A549 (cell line): ENCODE data around the gene ASMTL. TPM values are rescaled to one million over a fixed set of nuclear protein-coding genes. Genes with fewer than 3 reads are reported as not detected.
"Not testable (repeated sequence)": the region's sequence is repeated elsewhere in the genome, so short reads cannot be mapped to it uniquely, and the experiment has no call there.

Source experiments
- ATAC-seq, 2 experiments: fragments of 200-7000 bp in 1 of 2; fragments of >200 bp in 1 of 2; cut with Nextera tagmentation in 1 of 2; cut with Tn5 transposase in 1 of 2; 3 replicates each; pipeline versions ENCODE4 v1.8.0 to v1.9.1; 2018 to 2020; ENCODE audit warnings: mild to moderate bottlenecking in 1 of 2, moderate library complexity in 1 of 2
- CTCF ChIA-PET: fragments of 300-600 bp; sonication (Branson Sonifier 250); formaldehyde crosslinking; extraction: SDS; loops from one replicate; lab custom pipeline; 2021; ENCODE audit warnings: antibody characterized with exemption, inconsistent platforms; lab: Yijun Ruan, JAX
- POLR2A ChIA-PET: fragments of 350-600 bp; formaldehyde crosslinking; extraction: SDS; loops from one replicate; lab custom pipeline; 2021; ENCODE audit warnings: antibody characterized with exemption, inconsistent platforms; lab: Yijun Ruan, JAX
- DNase-seq, 2 experiments: peaks; one replicate each; pipeline versions ENCODE4 v3.0.0 to v3.0.0-alpha.2; 2011 to 2016; ENCODE audit warnings: low read depth in 1 of 2, low spot score in 1 of 2
- FAIRE-seq: peaks from 2 replicates; lab custom pipeline; 2011; peaks lifted over from hg19 to GRCh38; lab: Jason Lieb, UNC
- H3K27ac ChIP-seq, 2 experiments: fragments of >200 bp; sonication (Bioruptor Twin); formaldehyde crosslinking; 3 replicates each; pipeline ENCODE4 v1.5.1; 2016 to 2017
- H3K4me1 ChIP-seq: fragments of >200 bp; sonication (Bioruptor Twin); formaldehyde crosslinking; 3 replicates; pipeline ENCODE4 v1.6.1; 2016
- H3K4me2 ChIP-seq: fragments of >200 bp; sonication (Bioruptor Twin); formaldehyde crosslinking; 3 replicates; pipeline ENCODE4 v1.6.1; 2016
- H3K4me3 ChIP-seq: fragments of >200 bp; sonication (Bioruptor Twin); formaldehyde crosslinking; 3 replicates; pipeline ENCODE4 v1.5.1; 2016
- H3K9me3 ChIP-seq: fragments of >200 bp; sonication (Bioruptor Twin); formaldehyde crosslinking; 3 replicates; pipeline ENCODE4 v1.6.1; 2016
- CBX8 ChIP-seq: fragments of 200-600 bp; sonication (generic); IDR thresholded peaks from 2 replicates; pipeline ENCODE4 v1.6.1; 2016
- CTCF ChIP-seq: fragments of >200 bp; sonication (Bioruptor Twin); formaldehyde crosslinking; IDR thresholded peaks from 3 replicates; pipeline ENCODE4 v1.5.1; 2016
- EHF ChIP-seq: fragments of 250-450 bp; sonication (Bioruptor Pico); IDR thresholded peaks from 2 replicates; pipeline ENCODE4 v1.5.0; 2020; ENCODE audit warnings: mild to moderate bottlenecking
- EP300 ChIP-seq, 2 experiments: fragments of >200 bp; sonication (Bioruptor Twin); formaldehyde crosslinking; IDR thresholded peaks; 2 replicates in 1 of 2; 3 replicates in 1 of 2; pipeline ENCODE4 v1.6.1; 2016 to 2017
- FOSL2 ChIP-seq, 2 experiments: fragments of 450-650 bp in 1 of 2; fragments of >200 bp in 1 of 2; sonication (Bioruptor Twin) in 1 of 2; formaldehyde crosslinking; IDR thresholded peaks; 2 replicates each; pipeline versions ENCODE4 v1.5.0 to v1.6.1; 2016 to 2020; ENCODE audit warnings: mild to moderate bottlenecking in 1 of 2, moderate library complexity in 1 of 2
- FOXS1 ChIP-seq: fragments of 250-450 bp; sonication (Bioruptor Pico); IDR thresholded peaks from 2 replicates; pipeline ENCODE4 v1.5.0; 2020; ENCODE audit warnings: mild to moderate bottlenecking, moderate library complexity
- GATA3 ChIP-seq: IDR thresholded peaks from 2 replicates; pipeline ENCODE4 v1.6.1; 2012; ENCODE audit warnings: borderline replicate concordance
- HDAC2 ChIP-seq: fragments of 200-600 bp; sonication (generic); IDR thresholded peaks from 2 replicates; pipeline ENCODE4 v1.6.1; 2016
- HEYL ChIP-seq: fragments of 250-450 bp; sonication (Bioruptor Pico); IDR thresholded peaks from 2 replicates; pipeline ENCODE4 v1.8.0; 2021; ENCODE audit warnings: mild to moderate bottlenecking, moderate library complexity
- JUN ChIP-seq, 2 experiments: fragments of >200 bp; sonication (Bioruptor Twin); formaldehyde crosslinking; IDR thresholded peaks; 2 replicates in 1 of 2; 3 replicates in 1 of 2; pipeline ENCODE4 v1.6.1; 2016 to 2017
- MYC ChIP-seq: IDR thresholded peaks from 2 replicates; pipeline ENCODE4 v1.6.1; 2012; ENCODE audit warnings: mild to moderate bottlenecking, inconsistent platforms, low read length, improper control_type of control experiment, borderline replicate concordance
- NPAS2 ChIP-seq: fragments of 250-450 bp; sonication (Bioruptor Pico); IDR thresholded peaks from 2 replicates; pipeline ENCODE4 v1.8.0; 2022; ENCODE audit warnings: mild to moderate bottlenecking, moderate library complexity, borderline replicate concordance
- PHF8 ChIP-seq: fragments of 200-600 bp; sonication (generic); IDR thresholded peaks from 2 replicates; pipeline ENCODE4 v1.6.1; 2016; ENCODE audit warnings: low read depth, mild to moderate bottlenecking, antibody characterized with exemption, moderate library complexity, borderline replicate concordance
- POLR2A ChIP-seq: IDR thresholded peaks from 2 replicates; pipeline ENCODE4 v1.6.1; 2012; ENCODE audit warnings: mild to moderate bottlenecking, low read length
- RNF2 ChIP-seq: fragments of 200-600 bp; sonication (generic); IDR thresholded peaks from 2 replicates; pipeline ENCODE4 v1.6.1; 2016; ENCODE audit warnings: low read depth, mild to moderate bottlenecking, antibody characterized with exemption, moderate library complexity, borderline replicate concordance
- SMC3 ChIP-seq: fragments of >200 bp; sonication (Bioruptor Twin); formaldehyde crosslinking; IDR thresholded peaks from 3 replicates; pipeline ENCODE4 v1.6.1; 2018; ENCODE audit warnings: inconsistent platforms
- TFCP2L1 ChIP-seq: fragments of 250-450 bp; sonication (Bioruptor Pico); IDR thresholded peaks from 2 replicates; pipeline ENCODE4 v1.5.0; 2021; ENCODE audit warnings: mild to moderate bottlenecking
- TP53 ChIP-seq: fragments of 250-450 bp; sonication (Bioruptor Pico); IDR thresholded peaks from 2 replicates; pipeline ENCODE4 v1.5.0; 2021; ENCODE audit warnings: mild to moderate bottlenecking, moderate library complexity
- ZC3H11A ChIP-seq: fragments of 450-650 bp; IDR thresholded peaks from 2 replicates; pipeline ENCODE4 v1.6.1; 2014; ENCODE audit warnings: antibody characterized with exemption, mild to moderate bottlenecking
- ZSCAN20 ChIP-seq: fragments of 250-450 bp; sonication (Bioruptor Pico); IDR thresholded peaks from 2 replicates; pipeline ENCODE4 v1.8.0; 2022; ENCODE audit warnings: mild to moderate bottlenecking, moderate library complexity
- WGBS: methylation state at CpG from one replicate; pipeline ENCODE4 v1.1.6; 2017; ENCODE audit errors: missing lambda C conversion rate; 5-methylcytosine and 5-hydroxymethylcytosine counted together
- polyA plus RNA-seq, 4 experiments: library from polyadenylated mRNA; depleted of rRNA in 3 of 4; stranded (reverse); fragments of >200 nt; fragmentation: RNase III in 1 of 4; extraction: RNeasy Plus Mini Kit Qiagen cat#74134 plus additional on column Dnase treatment in 1 of 4; gene quantifications; 2 replicates in 3 of 4; 3 replicates in 1 of 4; pipeline ENCODE4 v1.2.3, GENCODE V29; 2011 to 2017

Gene ASMTL
- polyA plus RNA-seq, 2 of the 4 experiments (the other 2 are of a cell fraction): 12.3 to 15.4 TPM

- ATAC-seq (peak in 1 of 2 experiments; percentile 76; a peak in 3 of 6 replicates), FAIRE-seq (no peak), DNase-seq (no peak)
- ChIA-PET POLR2A (no interaction called here), CTCF (no interaction called here)
- H3K4me1 ChIP-seq: no peaks in the 10 kb centered on the region
- H3K9me3 ChIP-seq: no peaks in the 10 kb centered on the region
- no peak for TF ChIP-seq TFCP2L1 (CRISPR knock-in tag)
- TF ChIP-seq PHF8: no peak
- no peak for TF ChIP-seq CTCF
- no peak for TF ChIP-seq SMC3
- no peak for TF ChIP-seq MYC
- no peak for TF ChIP-seq CBX8
- H3K27ac ChIP-seq: no peak overlapping the region
- no peak overlapping the region for H3K4me3 ChIP-seq
- H3K4me2 ChIP-seq: no peak overlapping the region
- WGBS: 61% methylated on average over 4 of the region's 4 CpGs
Measured at GRCh38 chrX:1368385-1368698, 84.4 kb downstream of the ASMTL start.

GRCh38 chrX:1366363-1366762 lies 86.3 kb downstream of the ASMTL start:
- CTCF ChIA-PET, H3K4me1 ChIP-seq, DNase-seq, H3K4me3 ChIP-seq, FAIRE-seq, H3K4me2 ChIP-seq, ATAC-seq, POLR2A ChIA-PET, H3K27ac ChIP-seq, H3K9me3 ChIP-seq: not testable (repeated sequence)
- WGBS: no CpG with 5 or more reads among the region's 63 CpGs

GRCh38 chrX:1361910-1362309 lies 90.8 kb downstream of the ASMTL start:
- POLR2A ChIA-PET: no interaction called here
- H3K4me2 ChIP-seq: no peak overlapping the region
- DNase-seq (no peak), FAIRE-seq (no peak)
- H3K4me1 ChIP-seq: no peaks in the 10 kb centered on the region
- CTCF ChIA-PET: no interaction called here
- 83% methylated on average over 2 of the region's 2 CpGs for WGBS
- no peak for TF ChIP-seq TP53 (CRISPR knock-in tag)
- TF ChIP-seq JUN (IDR thresholded peaks at IDR 0.05): no peak
- no peak for TF ChIP-seq EHF (CRISPR knock-in tag)
- TF ChIP-seq GATA3: no peak
- TF ChIP-seq HDAC2: no peak
- TF ChIP-seq EP300 (IDR thresholded peaks at IDR 0.05): no peak
- TF ChIP-seq POLR2A: no peak
- no peak for TF ChIP-seq RNF2
- no peak for TF ChIP-seq CBX8
- no peak for TF ChIP-seq FOXS1 (CRISPR knock-in tag)
- no peak for TF ChIP-seq ZSCAN20 (CRISPR knock-in tag)
- TF ChIP-seq TFCP2L1 (CRISPR knock-in tag): no peak
- no peak for TF ChIP-seq HEYL (CRISPR knock-in tag)
- TF ChIP-seq NPAS2: no peak
- no peak for TF ChIP-seq ZC3H11A
- TF ChIP-seq, all 56 proteins: peak for 0
- ATAC-seq: peak in 1 of 2 experiments; percentile 40; a peak in 2 of 6 replicates
- Histone ChIP-seq H3K4me3 (no peak overlapping the region), H3K27ac (no peak overlapping the region), H3K9me3 (no peaks in the 10 kb centered on the region)

GRCh38 chrX:1361275-1361674 lies 91.4 kb downstream of the ASMTL start:
- peak; percentile 47 to 61; a peak in 3 of 6 replicates for ATAC-seq

More at GRCh38 chrX:1361275-1361674, 91.4 kb downstream of the ASMTL start:
- Histone ChIP-seq H3K9me3 (no peaks in the 10 kb centered on the region), H3K27ac (no peak overlapping the region), H3K4me3 (no peak overlapping the region), H3K4me1 (no peaks in the 10 kb centered on the region), H3K4me2 (no peak overlapping the region)
- FAIRE-seq (no peak), DNase-seq (no peak)
- POLR2A ChIA-PET: no interaction called here
- whole genome bisulfite sequencing: 47% methylated on average over 12 of the region's 12 CpGs
- no peak for TF ChIP-seq POLR2A
- TF ChIP-seq FOSL2 (IDR thresholded peaks at IDR 0.05): no peak
- TF ChIP-seq FOSL2 (CRISPR knock-in tag; IDR thresholded peaks at IDR 0.05): peak; percentile 14; the same call in 1 of the 2 replicates
- no peak for TF ChIP-seq MYC
- TF ChIP-seq GATA3: no peak
- CTCF ChIA-PET: no interaction called here
